Measurements from ENCODE around the gene CYB5R3.

GRCh38 chr22:42596336-42596735 lies 52.9 kb downstream of the CYB5R3 start:
- TF ChIP-seq CTCF (IDR thresholded peaks at IDR 0.05) (no peak), POLR2A (IDR thresholded peaks at IDR 0.05) (no peak), POLR2AphosphoS5 (IDR thresholded peaks at IDR 0.05) (no peak), EP300 (IDR thresholded peaks at IDR 0.05) (no peak)

Data from suprapubic skin (tissue), 4 donors.